Measurements from ENCODE around the gene MERTK.
"Not testable (repeated sequence)": the region's sequence is repeated elsewhere in the genome, so short reads cannot be mapped to it uniquely, and the experiment has no call there.

Gene MERTK

DNA sequence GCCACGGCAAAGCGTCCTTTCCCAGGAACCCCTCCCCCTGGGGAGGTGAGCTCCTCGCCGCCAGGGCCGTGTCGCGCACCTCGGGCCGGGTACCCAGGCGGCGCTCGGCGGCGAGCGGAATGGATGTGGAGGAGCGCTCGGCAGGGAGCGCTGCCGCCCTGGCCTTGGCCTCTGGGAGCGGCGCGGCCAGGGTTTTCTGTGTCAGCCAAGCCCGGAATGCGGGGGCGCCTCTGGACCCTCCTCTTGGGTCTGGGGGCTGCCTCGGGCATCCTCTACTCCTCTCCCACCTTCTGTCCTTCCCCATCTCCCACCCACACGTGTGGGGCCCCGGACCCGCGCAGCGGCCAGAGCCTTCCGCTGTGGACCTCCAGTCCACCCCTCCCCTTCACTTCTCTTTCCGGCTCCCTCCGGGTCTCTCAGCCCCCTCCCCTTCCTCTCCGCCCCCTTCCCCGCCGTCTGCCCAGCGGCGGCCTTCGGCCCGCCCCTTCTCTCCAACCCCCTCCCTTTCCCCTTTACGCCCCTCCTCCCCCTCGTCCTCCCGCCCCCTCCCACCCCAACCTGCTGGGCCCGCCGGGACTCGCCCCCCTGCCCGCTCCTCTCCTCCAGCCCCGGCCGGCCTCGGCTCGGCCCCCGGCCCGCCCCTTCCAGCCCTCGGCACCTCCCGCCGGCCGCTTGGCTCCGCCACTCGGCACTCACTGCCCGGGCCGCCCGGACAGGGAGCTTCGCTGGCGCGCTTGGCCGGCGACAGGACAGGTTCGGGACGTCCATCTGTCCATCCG is at the start of gene MERTK:
Gene MERTK, plus strand, starts transcription at position 684 of the 779 bp plus-strand sequence. CDS start 129 bp downstream, outside the sequence.
- peak; percentile 70 for DNase-seq

GRCh38 chr2:111850646-111851045 is 47.8 kb upstream of the MERTK start:
- peak; percentile 9 for DNase-seq

DNA sequence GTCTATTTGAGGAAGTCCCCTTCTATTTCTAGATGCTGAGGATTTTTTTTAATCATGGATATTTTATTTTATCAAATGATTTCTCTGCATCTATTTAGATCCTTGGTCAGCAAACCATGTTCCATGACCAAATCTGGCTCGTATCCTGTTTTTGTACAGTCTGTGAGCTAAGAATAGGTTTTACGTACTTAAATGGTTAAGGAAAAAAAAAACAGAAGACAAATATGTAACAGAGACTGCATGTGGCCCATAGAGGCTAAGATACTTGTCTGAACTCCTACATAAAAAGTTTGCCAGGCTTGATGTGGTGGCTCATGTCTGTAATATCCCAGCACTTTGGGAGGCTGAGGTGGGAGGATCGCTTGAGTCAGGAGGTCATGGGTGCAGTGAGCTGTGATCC is 45.9 kb upstream of the MERTK start:
- not testable (repeated sequence) for DNase-seq

DNA sequence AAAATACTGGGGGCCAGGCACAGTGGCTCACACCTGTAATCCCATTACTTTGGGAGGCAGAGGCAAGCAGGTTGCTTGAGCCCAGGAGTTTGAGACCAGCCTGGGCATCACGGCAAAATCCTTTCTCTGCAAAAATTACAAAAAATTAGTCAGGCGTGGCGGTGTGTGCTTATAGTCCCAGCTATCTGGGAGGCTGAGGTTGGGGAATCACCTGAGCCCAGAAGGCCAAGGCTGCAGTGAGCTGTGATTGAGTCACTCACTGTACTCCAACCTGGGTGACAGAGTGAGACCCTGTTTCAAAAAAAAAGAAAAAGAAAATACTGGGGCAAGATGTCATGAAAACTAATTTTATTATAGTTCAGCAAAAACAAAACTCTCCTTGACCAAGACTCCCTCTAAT is 38.4 kb upstream of the MERTK start:
- DNase-seq = not testable (repeated sequence)

- not testable (repeated sequence) for DNase-seq
These were observed 33.3 kb upstream of the MERTK start for GRCh38 chr2:111865124-111865523.

DNA sequence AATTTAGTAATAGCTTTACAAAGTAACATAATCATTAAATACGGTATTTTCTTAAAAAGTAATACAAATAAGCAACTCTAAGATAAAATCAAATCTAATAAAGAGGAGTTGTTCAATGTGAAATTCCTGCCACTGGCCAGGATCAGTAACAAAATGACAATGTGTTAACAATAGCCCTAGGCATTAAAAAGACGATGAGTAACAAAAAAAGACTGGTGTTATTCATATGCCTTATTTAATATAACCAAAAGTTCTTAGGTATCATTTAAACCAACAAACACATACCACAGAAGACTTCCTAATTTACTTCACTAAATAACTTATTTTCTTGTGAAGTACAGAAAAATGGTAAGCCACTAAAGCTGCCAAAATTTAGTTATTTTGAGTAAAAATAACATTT is 25.6 kb upstream of the MERTK start:
- DNase-seq = not testable (repeated sequence)

DNA sequence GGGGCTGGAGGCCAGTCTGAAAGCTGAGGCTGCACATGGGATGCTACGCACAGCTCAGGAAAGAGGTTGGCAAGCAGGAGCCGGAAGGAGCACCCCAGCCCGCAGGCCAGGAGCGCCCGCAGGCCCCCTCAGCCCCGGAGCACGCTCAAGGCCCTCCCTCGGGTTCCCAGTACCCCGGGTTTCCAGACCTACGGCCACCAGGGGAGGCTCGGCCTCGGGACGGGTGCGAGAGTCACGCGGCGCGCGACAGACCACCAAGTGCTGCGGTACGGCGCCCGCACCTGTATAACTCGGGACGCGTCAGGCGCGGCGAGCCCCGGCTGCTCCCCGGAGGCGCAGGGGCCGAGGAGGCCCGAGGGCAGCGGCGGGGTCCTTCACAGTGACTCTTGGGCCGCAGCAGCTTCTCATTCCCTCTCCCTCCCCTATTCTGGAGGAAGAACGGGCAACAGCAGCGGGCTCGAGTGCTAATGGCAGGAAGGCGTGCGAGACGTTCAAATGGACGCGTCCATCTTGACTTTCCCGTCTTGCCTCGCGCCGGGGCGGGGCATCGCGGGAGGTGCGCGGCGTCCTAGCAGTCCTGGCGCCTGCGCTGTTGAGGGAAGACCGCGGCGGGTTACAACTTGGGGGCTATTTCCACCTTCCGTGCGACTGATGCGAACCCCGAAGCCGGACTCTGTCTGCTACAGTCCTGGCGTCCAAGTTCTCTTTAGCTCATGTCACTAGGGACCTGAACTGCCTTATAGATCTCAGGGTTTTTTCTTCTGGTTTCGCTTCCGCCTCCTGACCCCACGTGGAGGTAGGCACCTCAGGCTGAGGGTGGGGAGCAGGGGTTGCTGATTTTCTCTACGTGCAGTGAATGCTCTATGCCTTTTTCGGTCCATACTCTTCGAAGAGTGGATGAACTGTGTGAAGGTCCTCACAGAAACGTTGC is 14.5 kb upstream of the MERTK start, which contains the start of gene ANAPC1:
Gene ANAPC1, minus strand, starts transcription at position 533 of the 931 bp plus-strand sequence. CDS start 3,368 bp downstream, outside the sequence.
- DNase-seq = peak; percentile 66

DNA sequence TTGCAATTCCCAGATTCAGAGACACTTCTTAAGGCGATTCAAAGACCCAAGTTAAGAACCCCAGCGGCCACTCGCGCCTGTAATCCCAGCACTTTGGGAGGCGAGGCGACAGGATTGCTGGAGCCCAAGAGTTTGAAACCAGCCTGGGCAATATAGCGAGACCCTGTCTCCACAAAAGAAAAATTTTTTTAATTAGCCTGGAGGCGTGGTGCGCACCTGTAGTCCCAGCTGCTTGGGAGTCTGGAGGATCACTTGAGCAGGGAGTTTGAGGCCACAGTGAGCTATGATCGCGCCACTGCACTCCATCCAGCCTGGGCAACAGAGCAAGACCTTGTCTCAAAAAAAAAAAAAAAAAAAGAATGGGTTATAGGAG is 13.8 kb upstream of the MERTK start:
- no peak for DNase-seq

- no peak for DNase-seq
These were observed 2.4 kb upstream of the MERTK start for GRCh38 chr2:111896024-111896423.

DNA sequence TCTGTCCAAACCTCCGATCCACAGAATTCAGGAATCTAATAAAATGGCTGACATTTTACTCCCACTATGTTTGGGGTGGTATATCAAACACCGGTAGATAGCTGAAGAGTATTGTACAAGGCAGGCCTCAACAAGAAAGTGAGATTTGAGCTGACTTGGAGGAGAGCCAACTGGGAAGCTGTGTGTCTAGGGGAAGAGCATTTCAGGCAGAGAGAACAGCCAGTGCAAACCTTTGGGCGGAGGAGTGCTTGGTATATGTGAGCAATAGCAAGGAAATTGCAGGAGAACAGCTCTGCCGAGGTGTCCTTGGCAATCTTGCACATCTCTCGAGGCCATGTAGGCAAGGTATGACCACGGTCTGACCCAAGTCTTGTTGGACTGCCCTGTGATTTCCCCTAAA is 1.8 kb upstream of the MERTK start:
- peak; percentile 18 for DNase-seq

DNA sequence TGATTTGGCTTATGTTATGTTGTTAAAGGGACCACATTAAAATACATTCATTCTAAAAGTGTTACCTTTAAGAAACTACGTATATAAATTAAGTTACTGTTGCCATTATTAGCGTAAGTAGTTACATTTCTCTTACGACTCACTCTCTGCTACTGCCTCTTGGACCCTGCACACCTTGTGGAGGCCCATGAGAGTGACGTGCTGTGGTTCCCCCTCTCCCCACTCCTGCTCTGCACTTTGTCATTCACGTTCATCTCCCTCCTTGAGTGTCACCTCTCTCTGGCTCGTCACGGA is 830 bp upstream of the MERTK start:
- DNase-seq = no peak

- no peak for DNase-seq
These were observed 502 bp downstream of the MERTK start for GRCh38 chr2:111898703-111899514.

DNA sequence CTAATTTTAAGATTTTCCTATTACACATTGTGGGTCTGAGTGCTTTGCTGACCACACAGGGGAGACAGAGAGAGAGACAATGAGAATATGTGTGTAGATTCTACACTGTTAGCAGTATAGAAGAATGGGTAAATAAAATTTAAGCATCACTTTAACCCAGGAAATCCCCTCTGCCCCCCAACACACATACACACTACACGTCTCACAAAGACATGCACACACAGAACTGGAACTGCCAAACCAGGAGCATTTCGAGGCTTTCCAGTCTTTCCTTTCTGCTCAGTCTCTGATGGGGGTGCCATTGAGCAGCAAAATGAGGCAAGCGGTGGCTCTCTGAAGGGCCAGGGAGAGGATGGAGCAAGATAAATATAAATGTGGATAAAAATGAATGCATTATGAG is 2.5 kb downstream of the MERTK start:
- DNase-seq = peak; percentile 6

- no peak for DNase-seq
These were observed 5.1 kb downstream of the MERTK start for GRCh38 chr2:111903516-111903915.

GRCh38 chr2:111903930-111904439 is 5.6 kb downstream of the MERTK start:
- no peak for DNase-seq

GRCh38 chr2:111904726-111905474 is 6.5 kb downstream of the MERTK start:
- DNase-seq = no peak

DNA sequence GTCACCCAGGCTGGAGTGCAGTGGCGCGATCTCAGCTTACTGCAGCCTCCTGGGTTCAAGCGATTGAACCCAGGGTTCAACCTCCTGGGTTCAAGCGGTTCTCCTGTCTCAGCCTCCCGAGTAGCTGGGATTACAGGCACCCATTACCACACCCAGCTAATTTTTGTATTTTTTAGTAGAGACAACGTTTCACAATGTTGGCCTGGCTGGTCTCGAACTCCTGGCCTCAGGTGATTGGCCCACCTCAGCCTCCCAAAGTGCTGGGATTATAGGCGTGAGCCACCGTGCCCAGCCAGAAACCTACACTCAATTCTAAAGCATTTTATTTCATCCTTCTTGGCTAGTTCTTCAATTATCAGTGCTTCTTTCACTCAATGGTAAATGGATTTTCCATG is 7.1 kb downstream of the MERTK start:
- not testable (repeated sequence) for DNase-seq

DNA sequence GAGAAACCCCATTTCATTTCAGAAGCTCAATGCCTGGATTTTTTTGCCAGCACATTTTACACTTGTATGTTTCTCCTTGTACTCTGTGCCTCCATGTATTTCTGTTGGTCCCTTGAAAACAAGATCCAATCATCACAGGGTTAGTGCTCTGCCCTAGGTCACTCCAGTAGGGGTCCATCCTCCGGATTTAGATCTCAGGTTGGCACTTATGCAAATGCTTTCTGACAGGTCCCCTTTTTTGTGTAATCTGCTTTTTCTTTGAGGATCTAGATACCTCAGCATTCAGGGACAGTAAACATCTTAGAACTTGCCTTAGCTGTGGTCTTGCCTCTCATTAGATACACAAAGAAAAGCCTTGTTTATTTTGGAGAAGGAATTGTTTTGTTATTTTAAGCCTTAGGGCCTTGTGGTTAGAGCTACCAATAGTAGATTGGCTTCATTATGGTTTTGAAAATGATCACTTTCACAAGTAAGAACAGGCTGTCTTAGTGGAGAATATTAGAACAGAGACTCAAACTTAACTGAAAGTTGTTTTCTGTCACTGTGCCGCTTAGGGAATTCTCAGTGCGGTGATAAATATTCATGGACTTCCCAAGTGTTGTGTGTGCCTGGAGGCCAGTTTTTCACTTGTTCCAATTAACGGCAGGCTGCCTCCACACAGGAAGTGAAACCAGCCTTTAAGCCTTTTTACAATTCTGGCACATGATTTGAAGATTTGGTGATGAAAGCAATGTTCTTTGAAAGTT is 7.8 kb downstream of the MERTK start:
- no peak for DNase-seq

GRCh38 chr2:111908578-111908977 is 10.2 kb downstream of the MERTK start:
- no peak for DNase-seq

DNA sequence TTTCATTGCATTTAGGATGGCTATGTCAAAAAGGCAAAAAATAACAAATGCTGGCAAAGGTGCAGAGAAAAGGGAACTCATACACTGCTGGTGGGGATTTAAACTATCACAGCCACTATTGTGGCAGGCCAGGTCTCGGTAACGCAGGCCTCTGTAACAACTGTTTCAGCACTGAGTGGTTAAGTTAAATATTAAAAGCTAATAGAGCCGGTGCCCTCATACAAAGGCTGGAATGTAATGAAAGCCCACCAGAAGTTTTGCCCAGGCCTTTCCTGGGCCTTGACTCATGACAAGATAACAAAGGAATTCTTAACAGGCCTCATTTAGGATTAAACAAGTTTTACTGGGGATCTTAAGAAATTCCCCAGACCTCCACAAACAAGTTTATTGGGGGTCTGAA is 10.7 kb downstream of the MERTK start:
- DNase-seq = no peak

GRCh38 chr2:111909997-111910396 is 11.6 kb downstream of the MERTK start:
- DNase-seq = not testable (repeated sequence)

Measured in DMS 273 treated with DMSO at 0.1 percent for 48 hours (cell line).